Astrocyte (in vitro differentiated cells and primary cell): ENCODE data around the gene TRIM8. TPM values are rescaled to one million over a fixed set of nuclear protein-coding genes. Genes with fewer than 3 reads are reported as not detected.
A peak's percentile ranks its signal among the peaks of the same experiment; 100 is the strongest.

Source experiments
- DNase-seq: peaks from one replicate; pipeline ENCODE4 v3.0.0-alpha.2; 2010; ENCODE audit warnings: low read depth
- FAIRE-seq: peaks from 2 replicates; lab custom pipeline; 2011; peaks lifted over from hg19 to GRCh38; lab: Jason Lieb, UNC
- H2AFZ ChIP-seq: 2 replicates; pipeline ENCODE4 v1.6.0; 2012; ENCODE audit warnings: low read depth, low read length, inconsistent platforms
- H3K27ac ChIP-seq: 2 replicates; pipeline ENCODE4 v1.5.1; 2011; ENCODE audit warnings: low read depth, low read length, inconsistent platforms
- H3K27me3 ChIP-seq: 2 replicates; pipeline ENCODE4 v1.6.0; 2011; ENCODE audit warnings: low read length, inconsistent platforms; ENCODE audit not compliant: insufficient read depth
- H3K36me3 ChIP-seq: 2 replicates; pipeline ENCODE4 v1.5.1; 2011; ENCODE audit warnings: low read length, inconsistent platforms; ENCODE audit not compliant: insufficient read depth
- H3K4me1 ChIP-seq: 2 replicates; pipeline ENCODE4 v1.5.1; 2011; ENCODE audit warnings: low read length, inconsistent platforms; ENCODE audit not compliant: insufficient read depth
- H3K4me2 ChIP-seq: 2 replicates; pipeline ENCODE4 v1.6.0; 2012; ENCODE audit warnings: low read length, inconsistent platforms
- H3K4me3 ChIP-seq: 2 replicates; pipeline ENCODE4 v1.5.1; 2011; ENCODE audit warnings: low read depth, mild to moderate bottlenecking, low read length, inconsistent platforms; ENCODE audit not compliant: insufficient read depth
- H3K79me2 ChIP-seq: 2 replicates; pipeline ENCODE4 v1.6.0; 2012; ENCODE audit warnings: mild to moderate bottlenecking, low read length, inconsistent platforms; ENCODE audit not compliant: insufficient read depth
- H3K9ac ChIP-seq: 2 replicates; pipeline ENCODE4 v1.6.0; 2012; ENCODE audit warnings: mild to moderate bottlenecking, low read length, inconsistent platforms
- H3K9me3 ChIP-seq: 2 replicates; pipeline ENCODE4 v1.5.1; 2012; ENCODE audit warnings: low read depth, mild to moderate bottlenecking, low read length, inconsistent platforms; ENCODE audit not compliant: insufficient read depth
- H4K20me1 ChIP-seq: 2 replicates; pipeline ENCODE4 v1.6.0; 2012; ENCODE audit warnings: low read length, inconsistent platforms; ENCODE audit not compliant: insufficient read depth
- H3K27ac Mint-ChIP-seq: one replicate; pipeline ENCODE4 v1.8.0; 2021; ENCODE audit warnings: mild to moderate bottlenecking, mixed read lengths; ENCODE audit not compliant: unreplicated experiment
- H3K27me3 Mint-ChIP-seq: one replicate; pipeline ENCODE4 v1.8.0; 2021; ENCODE audit warnings: low read depth, mixed read lengths; ENCODE audit not compliant: unreplicated experiment
- H3K36me3 Mint-ChIP-seq: one replicate; pipeline ENCODE4 v1.8.0; 2021; ENCODE audit warnings: low read depth, mixed read lengths; ENCODE audit not compliant: unreplicated experiment
- H3K4me1 Mint-ChIP-seq: one replicate; pipeline ENCODE4 v1.8.0; 2021; ENCODE audit warnings: low read depth, mixed read lengths; ENCODE audit not compliant: unreplicated experiment
- H3K4me3 Mint-ChIP-seq: one replicate; pipeline ENCODE4 v1.8.0; 2021; ENCODE audit warnings: mild to moderate bottlenecking, moderate library complexity, mixed read lengths; ENCODE audit not compliant: unreplicated experiment
- H3K9me3 Mint-ChIP-seq: one replicate; pipeline ENCODE4 v1.8.0; 2021; ENCODE audit warnings: mild to moderate bottlenecking, mixed read lengths; ENCODE audit not compliant: unreplicated experiment
- EZH2 ChIP-seq: IDR thresholded peaks from 2 replicates; pipeline ENCODE4 v1.6.1; 2012; ENCODE audit warnings: mild to moderate bottlenecking, low read length, inconsistent platforms; ENCODE audit not compliant: insufficient read depth
- total RNA-seq: library from RNA; stranded (reverse); gene quantifications from 2 replicates; pipeline ENCODE4 v1.2.1, GENCODE V29; 2021
- TF ChIP-seq, protein P1 (sequence below): IDR thresholded peaks from 2 replicates; pipeline ENCODE4 v1.5.1; 2011; ENCODE audit warnings: low read depth, mild to moderate bottlenecking, inconsistent platforms, low read length, moderate library complexity; ENCODE audit not compliant: insufficient read depth

The TRIM8 gene
- total RNA-seq, 1 donor from 2014 or later, result 117 TPM

DNA sequence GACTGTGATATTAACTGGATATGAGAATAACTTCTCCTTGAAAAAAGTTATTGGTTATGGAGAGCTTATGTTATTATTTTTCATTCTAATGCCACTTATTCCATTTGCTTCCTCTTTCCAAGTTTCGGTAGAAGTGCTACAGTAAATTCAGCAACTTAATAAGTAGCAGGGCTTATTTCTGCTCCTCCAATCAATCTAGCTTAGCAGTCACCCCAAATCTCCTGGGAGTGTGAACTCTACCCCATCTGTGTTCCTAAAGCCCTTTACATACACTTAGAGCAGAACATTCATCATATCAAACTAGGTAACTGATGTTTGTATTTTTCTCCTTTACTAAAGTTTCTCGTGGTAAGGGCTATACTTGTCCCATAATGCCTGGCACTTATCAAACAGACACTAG lies 61.3 kb downstream of the TRIM8 start:
- H3K36me3 ChIP-seq, result peaks cover 5% of the 10 kb centered on the region
- DNase-seq (no peak), FAIRE-seq (no peak)
- H3K4me2 ChIP-seq, result peak overlapping the region; percentile 80
- H3K27me3 ChIP-seq, result no peaks in the 10 kb centered on the region
- peak overlapping the region; percentile 46 for H3K9ac ChIP-seq
- H2AFZ ChIP-seq, result no peak overlapping the region
- Mint-ChIP-seq H3K36me3 (peaks cover 4% of the 10 kb centered on the region), H3K27ac (peak overlapping the region; percentile 95), H3K27me3 (no peaks in the 10 kb centered on the region), H3K9me3 (no peaks in the 10 kb centered on the region), H3K4me1 (peaks cover 35% of the 10 kb centered on the region), H3K4me3 (peak overlapping the region; percentile 36)
- H3K27ac ChIP-seq, result peak overlapping the region; percentile 81
- TF ChIP-seq, protein P1, sequence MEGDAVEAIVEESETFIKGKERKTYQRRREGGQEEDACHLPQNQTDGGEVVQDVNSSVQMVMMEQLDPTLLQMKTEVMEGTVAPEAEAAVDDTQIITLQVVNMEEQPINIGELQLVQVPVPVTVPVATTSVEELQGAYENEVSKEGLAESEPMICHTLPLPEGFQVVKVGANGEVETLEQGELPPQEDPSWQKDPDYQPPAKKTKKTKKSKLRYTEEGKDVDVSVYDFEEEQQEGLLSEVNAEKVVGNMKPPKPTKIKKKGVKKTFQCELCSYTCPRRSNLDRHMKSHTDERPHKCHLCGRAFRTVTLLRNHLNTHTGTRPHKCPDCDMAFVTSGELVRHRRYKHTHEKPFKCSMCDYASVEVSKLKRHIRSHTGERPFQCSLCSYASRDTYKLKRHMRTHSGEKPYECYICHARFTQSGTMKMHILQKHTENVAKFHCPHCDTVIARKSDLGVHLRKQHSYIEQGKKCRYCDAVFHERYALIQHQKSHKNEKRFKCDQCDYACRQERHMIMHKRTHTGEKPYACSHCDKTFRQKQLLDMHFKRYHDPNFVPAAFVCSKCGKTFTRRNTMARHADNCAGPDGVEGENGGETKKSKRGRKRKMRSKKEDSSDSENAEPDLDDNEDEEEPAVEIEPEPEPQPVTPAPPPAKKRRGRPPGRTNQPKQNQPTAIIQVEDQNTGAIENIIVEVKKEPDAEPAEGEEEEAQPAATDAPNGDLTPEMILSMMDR, result no peak
- TF ChIP-seq EZH2, result no peak
- H3K9me3 ChIP-seq, result no peaks in the 10 kb centered on the region
- H3K79me2 ChIP-seq, result peaks cover 34% of the 10 kb centered on the region
- H3K4me3 ChIP-seq, result peak overlapping the region; percentile 24
- H4K20me1 ChIP-seq, result peaks cover 9% of the 10 kb centered on the region
- H3K4me1 ChIP-seq, result peaks cover 19% of the 10 kb centered on the region

Other genes starting within 250 kb of the TRIM8 start
- gene NFKB2, start 248.8 kb upstream of the TRIM8 start, total RNA-seq, result 35.7 and 39.9 TPM in 2 replicates
- gene PSD, start 225.7 kb upstream of the TRIM8 start, total RNA-seq, result 8.8 and 11.7 TPM in 2 replicates
- 8.6 and 11.0 TPM in 2 replicates for gene FBXL15, start 223.6 kb upstream of the TRIM8 start, total RNA-seq
- 46.9 and 49.1 TPM in 2 replicates for gene CUEDC2, start 211.9 kb upstream of the TRIM8 start, total RNA-seq
- 0.19 and 0.20 TPM in 2 replicates for gene C10orf95, start 192.9 kb upstream of the TRIM8 start, total RNA-seq
- gene ACTR1A, start 141.8 kb upstream of the TRIM8 start, total RNA-seq, result 145 and 155 TPM in 2 replicates
- gene SUFU, start 140.5 kb upstream of the TRIM8 start, total RNA-seq, result 25.8 and 26.2 TPM in 2 replicates
- 16.6 and 18.2 TPM in 2 replicates for gene ARL3, start 69.9 kb downstream of the TRIM8 start, total RNA-seq
- 8.4 and 9.1 TPM in 2 replicates for gene SFXN2, start 70.2 kb downstream of the TRIM8 start, total RNA-seq
- gene WBP1L, start 99.5 kb downstream of the TRIM8 start, total RNA-seq, result 73.6 and 75.7 TPM in 2 replicates
- not detected in 2 replicates for gene CYP17A1, start 192.9 kb downstream of the TRIM8 start, total RNA-seq
- 10.9 and 11.3 TPM in 2 replicates for gene BORCS7, start 209.8 kb downstream of the TRIM8 start, total RNA-seq
- 0.34 and 0.64 TPM in 2 replicates for gene AS3MT, start 225.0 kb downstream of the TRIM8 start, total RNA-seq